22Rv1 (cell line): ENCODE results near the gene FAM120B.

Experiments
- ZFX ChIP-seq: fragments of 450-650 bp; IDR thresholded peaks from 2 replicates; pipeline ENCODE4 v1.6.1; 2017; ENCODE audit warnings: antibody characterized with exemption, borderline replicate concordance
- TF ChIP-seq, protein P1 (sequence below): fragments of 450-650 bp; IDR thresholded peaks from 2 replicates; pipeline ENCODE4 v1.5.1; 2017; ENCODE audit warnings: mild to moderate bottlenecking

DNA sequence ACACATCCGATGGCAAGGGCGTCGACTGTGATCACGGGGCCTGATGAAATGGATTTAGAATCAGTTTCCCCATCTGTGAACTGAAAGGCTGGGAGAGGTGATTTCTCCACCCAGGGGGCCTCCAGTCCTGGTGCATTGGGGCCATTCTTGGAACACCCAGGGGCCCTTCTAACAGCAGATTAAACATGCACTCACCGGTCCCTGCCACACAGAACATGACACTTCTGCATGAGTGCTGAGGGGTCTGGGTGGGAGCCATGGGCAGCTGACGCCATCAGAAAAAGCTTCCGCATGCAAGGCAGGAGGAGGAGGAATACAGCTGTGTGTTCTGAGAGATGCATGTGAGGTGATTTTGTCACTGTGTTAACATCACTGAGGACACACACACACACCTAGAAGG is 42.5 kb upstream of the FAM120B start:
- TF ChIP-seq, protein P1, sequence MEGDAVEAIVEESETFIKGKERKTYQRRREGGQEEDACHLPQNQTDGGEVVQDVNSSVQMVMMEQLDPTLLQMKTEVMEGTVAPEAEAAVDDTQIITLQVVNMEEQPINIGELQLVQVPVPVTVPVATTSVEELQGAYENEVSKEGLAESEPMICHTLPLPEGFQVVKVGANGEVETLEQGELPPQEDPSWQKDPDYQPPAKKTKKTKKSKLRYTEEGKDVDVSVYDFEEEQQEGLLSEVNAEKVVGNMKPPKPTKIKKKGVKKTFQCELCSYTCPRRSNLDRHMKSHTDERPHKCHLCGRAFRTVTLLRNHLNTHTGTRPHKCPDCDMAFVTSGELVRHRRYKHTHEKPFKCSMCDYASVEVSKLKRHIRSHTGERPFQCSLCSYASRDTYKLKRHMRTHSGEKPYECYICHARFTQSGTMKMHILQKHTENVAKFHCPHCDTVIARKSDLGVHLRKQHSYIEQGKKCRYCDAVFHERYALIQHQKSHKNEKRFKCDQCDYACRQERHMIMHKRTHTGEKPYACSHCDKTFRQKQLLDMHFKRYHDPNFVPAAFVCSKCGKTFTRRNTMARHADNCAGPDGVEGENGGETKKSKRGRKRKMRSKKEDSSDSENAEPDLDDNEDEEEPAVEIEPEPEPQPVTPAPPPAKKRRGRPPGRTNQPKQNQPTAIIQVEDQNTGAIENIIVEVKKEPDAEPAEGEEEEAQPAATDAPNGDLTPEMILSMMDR, result no peak
- no peak for TF ChIP-seq ZFX
